ENCODE data around the gene DNAJC15.
A peak's percentile ranks its signal among the peaks of the same experiment; 100 is the strongest.

The DNAJC15 gene

DNA sequence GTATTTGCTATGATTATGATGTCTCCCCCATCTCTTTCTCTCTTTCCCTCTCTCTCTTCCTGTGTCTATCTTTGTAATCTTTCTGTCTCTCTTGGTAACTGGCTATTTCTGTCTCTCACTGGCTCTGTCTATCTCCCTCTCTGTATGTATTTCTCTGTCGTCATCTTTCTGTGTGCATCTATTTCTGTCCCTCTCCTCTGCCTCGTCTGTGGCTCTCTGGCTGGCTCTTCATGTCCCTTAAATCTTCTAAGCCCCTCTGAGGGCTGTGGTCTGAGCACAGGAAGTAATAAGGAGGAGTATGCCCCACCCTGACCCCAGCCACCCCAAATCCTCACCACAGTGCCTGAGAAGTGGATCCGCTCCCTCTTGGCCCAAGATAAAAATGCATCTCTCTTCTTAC is 104.4 kb downstream of the DNAJC15 start:
- DNase-seq (ENCODE audit: low spot score): no peak

DNA sequence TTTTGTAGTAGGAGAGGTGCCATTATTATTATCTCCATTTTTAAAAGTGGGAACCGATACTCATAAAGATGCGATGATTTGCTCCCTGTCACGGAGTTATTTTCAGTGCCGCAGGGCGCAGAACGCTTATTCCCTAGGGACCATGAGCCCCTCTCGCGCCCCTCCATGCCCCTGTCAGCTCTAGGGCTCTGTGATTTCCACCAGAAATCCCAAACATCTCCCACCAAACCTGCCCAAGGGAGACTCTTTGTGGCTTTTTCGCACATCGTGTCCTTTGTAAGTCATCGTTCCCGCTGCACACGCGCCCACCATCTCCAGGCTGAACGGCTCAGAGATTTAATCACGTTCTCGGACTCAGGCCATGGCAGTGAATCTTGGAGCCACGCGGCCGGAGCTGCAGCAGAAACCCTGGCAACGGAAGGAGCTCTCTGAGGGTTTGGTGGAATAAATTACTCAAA is 105.1 kb downstream of the DNAJC15 start:
- DNase-seq (ENCODE audit: low spot score): no peak

DNA sequence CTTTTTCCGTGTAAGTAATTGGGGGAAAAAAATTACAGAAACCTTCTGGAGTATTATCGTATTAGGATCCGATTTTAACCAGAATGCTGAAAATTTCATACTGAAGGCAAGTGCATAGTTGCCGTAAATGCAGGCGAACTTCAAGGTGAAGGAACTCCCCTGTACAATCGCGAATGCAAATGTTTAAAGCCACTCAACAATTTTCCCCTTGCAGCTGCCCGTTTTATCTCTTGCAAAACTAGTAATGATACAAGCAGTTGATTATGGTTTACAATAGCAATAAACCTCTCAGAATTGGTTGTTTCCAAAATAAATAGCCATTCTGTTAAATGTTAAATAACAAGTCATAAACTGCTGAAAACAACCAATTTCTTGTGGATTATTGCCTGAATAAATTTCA is 105.7 kb downstream of the DNAJC15 start:
- no peak for DNase-seq (ENCODE audit: low spot score)

DNA sequence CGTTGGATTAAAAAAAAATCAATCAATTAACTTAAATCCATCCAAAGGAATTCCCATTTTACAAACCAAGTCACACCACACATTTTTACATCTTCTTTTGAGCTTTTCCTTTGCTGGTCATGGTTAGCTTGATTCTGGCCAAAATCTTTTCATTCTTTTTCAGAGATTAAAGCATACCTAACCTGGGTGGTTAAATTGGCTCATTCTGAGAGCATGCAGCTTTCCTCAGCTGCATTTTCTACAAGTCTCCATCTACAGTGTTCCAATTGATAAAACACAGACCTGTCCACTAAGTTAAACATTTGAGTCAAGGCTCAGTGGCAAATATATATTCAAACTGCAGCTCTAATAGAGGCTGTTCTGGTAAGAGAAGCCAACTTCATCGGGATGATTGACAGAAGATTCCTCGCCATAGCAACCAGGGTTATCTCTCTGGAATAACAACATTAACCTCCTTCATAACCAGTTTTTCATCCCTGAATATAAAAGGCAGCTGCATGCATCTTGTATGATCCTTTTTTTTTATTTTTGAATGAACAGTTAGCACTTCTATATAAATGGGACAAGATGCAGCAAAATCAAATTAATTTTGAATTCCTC is 106.2 kb downstream of the DNAJC15 start:
- DNase-seq (ENCODE audit: low spot score): no peak

DNA sequence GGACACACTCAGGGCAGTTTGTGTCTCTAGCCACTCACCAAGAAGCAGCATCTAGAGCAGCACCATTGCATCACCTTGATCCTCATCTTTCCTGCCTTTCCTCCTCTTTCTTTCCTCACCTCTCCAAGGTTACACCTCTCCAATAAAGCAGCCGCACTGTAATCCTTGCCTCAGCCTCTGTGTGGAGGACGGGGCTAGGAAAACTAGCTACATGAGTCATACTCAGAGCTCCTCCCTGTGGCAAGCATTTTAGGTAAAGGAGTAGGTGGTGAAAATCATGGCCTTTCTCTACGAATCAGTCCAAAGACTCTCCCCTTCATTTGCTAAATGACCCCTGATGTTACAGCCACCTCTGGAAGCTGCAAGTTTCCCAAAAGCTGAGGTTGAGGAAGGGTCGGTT is 108.9 kb downstream of the DNAJC15 start:
- DNase-seq (ENCODE audit: low spot score): peak; percentile 61

DNA sequence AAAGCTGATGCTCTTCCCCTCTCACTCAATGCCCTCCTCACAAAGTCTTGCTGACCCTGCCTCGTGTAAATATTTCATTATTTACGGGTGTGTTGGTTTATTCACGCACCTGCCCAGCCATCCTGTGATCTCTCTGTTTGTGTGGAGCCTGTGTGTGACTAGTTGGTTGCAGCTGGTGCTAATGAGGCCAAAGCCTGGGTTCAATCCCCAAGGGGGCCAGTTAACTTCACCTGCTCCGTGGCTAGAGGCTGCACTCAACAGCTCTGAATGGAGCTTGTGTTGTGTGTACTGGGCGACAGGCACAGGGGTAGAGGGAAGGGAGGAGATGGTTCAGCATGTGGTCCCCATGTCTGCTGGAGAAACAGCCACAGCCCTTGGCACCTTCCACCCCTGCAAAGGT is 109.5 kb downstream of the DNAJC15 start:
- no peak for DNase-seq (ENCODE audit: low spot score)

DNA sequence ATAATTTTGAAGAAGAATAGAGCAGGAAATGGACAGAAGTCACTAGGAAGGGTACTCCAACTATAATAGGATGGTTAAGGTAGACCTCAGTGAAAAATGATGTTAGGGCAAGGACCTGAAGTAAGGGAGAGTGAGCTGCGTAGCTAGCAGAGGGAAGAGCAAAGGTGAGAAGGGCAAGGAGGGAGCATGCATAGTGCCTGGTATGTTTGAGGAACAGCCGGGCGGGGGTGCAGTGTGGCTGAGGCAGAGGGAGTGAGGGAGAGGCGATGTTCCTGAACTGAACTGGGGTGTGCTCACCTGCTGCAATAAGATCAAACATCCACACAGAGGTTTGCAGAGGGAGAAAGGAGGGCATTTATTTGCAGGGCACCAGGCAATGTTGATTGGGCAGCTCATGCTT is 110.4 kb downstream of the DNAJC15 start:
- DNase-seq (ENCODE audit: low spot score): no peak

DNA sequence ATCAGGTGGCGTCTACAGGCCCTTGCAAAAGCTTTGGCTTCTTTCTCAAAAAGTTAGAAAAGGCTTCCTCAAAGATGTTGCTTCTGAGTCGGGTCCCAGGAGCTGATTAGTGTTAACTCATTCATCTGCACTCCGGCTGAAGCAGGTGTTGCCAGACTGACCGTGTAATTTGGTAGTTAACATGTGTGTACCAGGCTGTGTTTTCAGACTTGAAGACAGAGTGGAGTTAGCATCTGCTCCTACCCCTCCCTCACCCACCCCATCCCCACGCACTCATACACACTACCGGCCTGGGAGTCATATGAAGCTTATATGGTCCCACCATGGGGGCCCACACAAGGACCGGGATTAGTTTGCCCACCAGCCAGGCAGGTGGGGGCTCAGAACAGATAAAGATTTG is 111.5 kb downstream of the DNAJC15 start:
- DNase-seq (ENCODE audit: low spot score): no peak

DNA sequence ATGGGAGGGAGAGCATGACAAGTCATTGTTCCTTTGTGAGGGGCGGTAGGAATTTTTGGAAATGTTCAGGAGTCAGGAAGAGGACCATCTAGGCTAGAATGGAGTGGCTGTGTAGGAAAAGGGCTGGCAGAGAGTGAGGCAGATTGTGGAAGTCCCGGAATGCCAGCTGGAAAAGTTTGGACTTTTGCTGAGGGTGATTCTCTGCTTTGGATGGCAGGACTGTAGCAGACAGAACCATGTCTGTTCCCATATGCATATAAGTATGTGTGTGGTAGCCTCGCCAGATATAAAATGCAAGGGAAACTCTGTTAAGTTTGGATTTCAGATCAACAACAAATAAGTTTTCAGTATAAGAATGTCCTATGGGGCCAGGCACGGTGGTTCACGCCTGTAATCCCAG is 112.1 kb downstream of the DNAJC15 start:
- DNase-seq (ENCODE audit: low spot score): no peak

DNA sequence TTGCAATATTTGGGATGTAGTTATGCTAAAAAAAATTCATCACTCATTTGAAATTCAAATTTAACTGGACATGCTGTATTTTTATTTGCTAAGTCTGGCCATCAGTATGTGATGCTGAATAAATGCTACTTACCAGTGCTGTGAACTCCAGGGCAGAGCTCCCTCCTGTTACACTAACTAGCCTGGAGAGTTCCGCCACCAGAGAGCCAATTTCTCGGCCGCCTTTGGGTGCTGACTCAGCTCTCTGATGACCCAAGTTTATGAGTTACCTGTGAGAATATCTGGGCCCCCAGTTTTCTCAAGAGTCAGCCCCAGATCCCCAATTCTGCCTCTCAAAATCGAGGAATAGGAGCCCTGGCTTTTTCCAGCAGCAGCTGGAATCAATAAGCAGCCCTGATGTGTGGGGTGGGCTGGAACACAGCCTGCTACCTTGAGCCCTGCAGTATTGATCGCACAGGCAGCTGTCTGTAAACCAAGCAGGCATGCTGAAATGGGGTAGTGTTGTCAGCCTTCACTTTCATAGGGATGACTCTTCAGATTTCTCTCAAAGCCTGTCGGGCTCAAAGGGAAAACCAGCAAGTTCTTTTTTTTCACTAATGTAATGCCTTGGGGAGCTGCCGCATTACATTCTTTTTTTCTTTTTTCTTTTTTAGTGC is 113.7 kb downstream of the DNAJC15 start:
- DNase-seq (ENCODE audit: low spot score): no peak

DNA sequence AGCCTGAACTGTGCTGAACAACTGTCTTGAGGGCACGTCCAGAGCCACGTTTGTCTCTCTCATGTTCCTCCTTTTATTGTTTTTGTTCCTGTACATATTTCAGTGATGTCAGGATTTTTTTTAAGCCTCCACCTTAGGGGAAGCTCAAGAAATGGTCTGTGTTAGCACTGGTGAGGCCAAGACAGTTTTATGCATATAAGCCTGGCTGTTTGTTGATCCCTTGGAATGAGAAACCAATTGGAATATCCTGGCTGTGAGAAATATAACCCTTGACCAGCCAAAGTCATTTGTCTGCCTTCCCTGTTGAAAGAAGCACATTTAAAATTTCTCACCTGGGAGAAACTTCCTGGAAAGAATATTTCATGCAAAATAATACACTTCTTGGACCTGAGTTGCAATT is 115.8 kb downstream of the DNAJC15 start:
- DNase-seq (ENCODE audit: low spot score): no peak

DNA sequence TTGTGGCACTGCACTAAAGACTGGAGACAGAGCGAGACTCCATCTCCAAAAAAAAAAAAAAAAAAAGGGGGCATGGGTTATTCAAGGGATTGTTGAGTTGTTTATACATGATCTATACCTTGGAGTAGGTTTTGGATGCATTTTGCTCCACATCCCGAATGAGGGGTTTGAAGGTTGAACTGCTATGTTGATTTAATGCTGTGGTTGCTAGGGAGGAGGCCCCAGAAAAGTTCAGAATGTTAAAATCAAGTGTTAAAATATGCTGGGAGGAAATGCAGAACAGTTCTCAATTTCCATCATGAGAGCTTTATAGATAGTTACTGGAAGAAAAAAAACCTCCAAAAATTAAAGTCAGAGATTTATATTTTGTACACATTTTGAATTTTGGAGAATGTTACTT is 116.5 kb downstream of the DNAJC15 start:
- no peak for DNase-seq (ENCODE audit: low spot score)

DNA sequence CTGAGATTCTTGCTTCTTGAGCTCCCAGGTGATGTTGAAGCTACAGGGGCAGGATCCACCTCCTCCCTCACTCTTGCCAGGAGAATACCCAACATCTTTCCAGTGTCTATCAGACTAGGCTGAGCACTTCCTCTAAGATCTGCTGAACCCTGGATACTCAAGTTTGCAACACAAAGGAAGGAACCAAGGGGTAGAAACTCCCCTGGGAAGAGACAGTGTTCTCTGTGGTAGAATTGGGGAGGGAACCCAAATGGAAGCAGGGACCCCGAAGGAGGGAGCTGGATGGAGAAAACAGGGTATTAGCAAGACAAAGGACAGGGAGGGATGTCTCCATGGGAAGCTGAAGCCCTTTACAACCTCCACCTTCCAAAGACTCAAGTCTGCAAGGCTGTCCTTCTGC is 117.6 kb downstream of the DNAJC15 start:
- no peak for DNase-seq (ENCODE audit: low spot score)

DNA sequence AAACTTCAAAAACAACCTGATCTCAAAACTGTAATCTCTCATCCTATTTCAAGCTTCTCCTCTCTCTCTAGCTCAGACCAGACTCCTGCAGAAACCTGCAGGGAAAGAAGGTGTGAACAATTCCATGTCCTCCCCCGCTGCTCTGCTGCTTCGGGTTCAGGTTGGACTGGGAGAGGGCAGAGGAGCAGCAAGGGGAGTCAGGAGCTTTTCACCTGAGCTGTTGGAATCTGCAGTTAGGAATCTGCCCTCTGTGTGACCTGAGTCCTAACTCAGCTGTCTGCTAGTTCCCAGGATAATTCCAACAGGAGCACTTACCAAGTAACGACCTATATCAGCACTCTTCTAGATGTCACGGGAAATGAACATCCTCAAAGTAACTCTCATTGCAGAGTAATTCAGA is 118.3 kb downstream of the DNAJC15 start:
- no peak for DNase-seq (ENCODE audit: low spot score)

DNA sequence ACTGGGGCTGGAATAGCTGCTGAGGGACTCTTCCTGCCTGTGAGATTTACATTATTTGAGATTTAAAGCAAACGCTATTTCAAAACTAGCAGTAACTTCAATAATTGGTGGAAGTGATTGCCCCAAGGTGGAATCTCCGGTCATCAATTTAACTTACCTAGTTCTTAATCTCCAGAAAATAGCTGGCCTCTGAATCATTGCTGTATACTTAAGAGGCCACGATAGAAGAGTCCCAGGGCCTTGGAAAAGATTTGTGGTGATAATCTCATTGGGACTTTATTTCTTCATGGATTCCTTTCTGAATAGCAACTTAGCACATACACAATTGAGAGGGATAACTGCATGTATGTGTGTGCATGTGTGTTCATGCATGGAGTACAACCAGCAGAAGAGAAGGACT is 120.2 kb downstream of the DNAJC15 start:
- peak; percentile 5 for DNase-seq (ENCODE audit: low spot score)

DNA sequence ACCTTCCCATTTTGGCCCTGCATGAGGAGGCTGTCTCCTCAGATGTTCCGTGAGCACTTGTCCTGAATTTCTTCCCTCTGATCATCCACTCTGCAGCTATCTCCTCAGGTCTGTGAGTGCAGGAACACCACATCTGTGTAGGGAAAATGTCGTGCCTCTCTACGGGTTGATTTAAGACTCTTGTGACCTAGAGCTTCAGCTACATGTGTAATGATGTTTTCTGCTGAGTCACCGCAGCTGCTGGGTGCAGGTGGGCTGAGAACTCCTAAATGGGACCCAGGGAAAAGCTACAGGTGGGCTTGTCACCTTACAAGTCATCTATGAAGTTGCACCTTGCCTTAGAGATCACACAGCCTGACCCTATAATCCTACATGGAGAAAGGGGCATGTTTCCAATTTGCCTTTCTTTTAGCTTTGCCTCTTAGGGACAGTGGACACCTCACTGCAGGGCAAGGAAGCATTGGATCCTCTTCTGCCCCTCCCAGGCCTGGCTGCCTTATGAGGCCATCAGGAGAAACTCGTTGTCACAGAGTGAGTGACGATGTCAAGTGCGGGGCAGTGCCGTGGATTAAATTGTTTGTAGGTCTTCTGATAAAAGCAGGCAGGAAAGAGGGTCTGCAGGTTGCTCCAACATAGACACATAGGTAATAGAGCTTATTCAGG is 122.3 kb downstream of the DNAJC15 start:
- DNase-seq (ENCODE audit: low spot score): no peak

DNA sequence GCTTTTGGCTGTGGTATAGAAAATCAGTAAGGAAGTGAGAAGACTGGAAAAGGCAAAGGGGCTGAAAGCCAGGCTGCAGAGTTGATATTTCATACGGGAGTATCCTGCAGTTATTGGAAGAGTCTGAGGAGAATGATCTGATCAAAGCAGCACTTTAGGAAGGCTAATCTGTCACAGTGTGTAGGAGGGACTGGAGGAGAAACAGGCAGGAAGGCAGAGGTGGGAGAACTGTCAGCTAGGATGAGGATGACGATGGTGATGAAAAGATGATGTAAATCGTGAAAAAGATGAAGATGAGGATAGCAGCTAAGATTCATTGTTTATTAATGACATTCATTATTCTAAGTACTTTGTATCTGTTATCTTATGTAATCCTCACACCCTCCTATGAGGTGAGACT is 123.0 kb downstream of the DNAJC15 start:
- DNase-seq (ENCODE audit: low spot score): no peak

DNA sequence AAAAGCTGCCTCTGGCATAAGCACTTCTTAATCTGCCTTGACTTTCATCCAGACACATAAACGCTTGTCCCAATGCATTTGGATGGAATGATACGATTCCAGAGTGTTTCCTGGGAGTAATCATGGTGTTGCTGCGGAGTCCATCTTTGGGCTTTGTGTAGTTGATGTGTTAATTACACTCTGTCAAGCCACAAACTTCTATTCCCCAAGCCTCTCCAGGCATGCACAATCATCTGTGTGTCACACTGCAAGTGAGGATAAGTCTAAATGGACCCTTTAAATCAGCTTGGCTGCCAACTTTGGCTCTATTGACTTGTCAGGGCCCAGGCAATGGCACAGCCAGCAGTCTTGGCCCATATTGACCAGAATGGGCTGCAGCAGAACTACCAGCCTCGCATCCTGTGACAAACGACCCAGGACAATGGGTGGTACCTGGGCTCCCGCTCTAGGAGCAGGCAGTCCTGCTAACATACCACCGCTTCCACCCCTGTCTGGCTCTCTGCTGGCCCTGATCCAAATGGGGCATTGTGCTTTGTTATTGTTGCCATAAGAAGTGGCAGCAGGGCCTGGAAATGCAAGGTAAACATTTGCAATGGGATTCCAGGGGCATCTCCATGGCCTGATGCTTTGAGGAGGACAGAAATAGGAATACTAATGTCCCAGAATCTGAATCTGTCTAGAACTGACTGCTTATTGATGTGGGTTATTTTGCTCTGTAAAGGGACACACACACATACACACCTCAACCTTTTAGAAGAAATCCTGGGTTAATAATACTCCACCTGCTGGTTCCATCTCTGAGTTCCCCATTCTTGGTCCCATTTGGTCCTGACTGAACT is 127.2 kb downstream of the DNAJC15 start:
- DNase-seq (ENCODE audit: low spot score): no peak

DNA sequence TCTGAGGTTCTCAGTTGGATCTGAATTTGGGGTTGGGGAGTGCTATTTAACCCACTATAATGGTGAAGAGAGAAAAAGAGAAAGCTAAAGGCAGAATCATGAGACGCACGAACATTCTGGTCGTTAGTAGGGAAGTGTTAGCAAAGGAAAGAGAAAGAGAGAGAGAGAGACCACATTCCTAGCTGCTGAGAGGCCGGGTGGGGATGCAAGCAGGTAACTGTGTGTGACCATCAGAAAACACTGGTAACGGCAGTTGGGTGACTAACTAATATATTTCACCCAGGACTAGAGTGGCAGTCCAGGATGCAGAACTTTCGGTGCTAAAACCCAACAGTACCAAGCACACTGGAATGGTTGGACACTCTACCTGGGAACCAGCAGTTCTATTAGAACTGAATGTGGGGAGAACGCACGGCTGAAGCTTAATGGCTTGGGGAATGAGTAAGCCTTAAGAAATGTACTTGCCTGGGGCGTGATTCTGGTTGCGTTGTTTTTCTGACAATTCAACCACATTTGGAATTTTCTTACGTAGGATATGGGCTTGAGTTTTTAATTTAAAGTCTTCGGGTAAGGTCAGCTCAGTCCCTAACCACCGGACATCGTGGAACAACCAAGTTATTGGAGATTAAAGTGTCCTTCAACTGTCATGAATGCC is 130.2 kb downstream of the DNAJC15 start:
- peak; percentile 71 for DNase-seq (ENCODE audit: low spot score)

DNA sequence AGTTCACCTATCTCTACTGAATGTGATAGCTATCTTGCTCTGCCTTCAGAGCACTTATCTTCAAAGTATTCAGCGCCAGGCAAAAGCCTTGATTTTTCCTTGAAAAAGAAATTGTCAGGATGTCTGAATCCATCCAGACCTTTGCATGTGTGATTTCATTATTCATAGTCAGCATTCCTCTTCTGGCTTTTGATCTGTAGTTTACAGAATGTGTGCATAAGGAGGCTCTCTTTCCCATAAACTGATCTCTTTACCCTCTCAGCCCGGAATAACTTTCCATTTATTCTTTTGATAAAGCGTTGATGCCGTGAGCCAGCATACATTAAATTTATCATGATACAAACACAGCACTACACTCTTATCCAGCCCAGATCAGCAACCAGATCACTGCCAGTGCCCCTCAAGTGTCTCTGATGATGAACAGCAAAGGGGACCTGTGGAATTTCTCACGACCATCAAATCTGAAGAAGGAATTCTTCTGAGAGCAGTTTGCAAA is 130.8 kb downstream of the DNAJC15 start:
- no peak for DNase-seq (ENCODE audit: low spot score)

DNA sequence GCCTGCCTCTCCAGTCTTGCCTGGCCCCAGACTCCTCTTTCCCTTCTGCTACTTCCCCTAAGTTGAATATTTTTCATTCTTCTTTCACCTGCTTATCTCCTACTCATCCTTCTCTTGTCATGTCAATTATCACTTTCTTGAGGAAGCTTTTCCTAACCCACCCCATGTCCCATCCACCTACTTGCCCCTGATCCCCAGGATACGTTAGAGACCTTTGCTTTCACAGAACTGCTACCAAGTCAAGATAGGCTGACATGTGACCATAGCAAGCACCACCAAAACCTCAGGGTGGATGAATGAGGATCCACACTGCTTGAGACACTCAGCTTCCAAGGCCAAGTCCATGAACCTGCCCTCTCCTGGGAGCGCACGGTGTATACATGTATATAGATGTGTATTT is 131.5 kb downstream of the DNAJC15 start:
- no peak for DNase-seq (ENCODE audit: low spot score)

DNA sequence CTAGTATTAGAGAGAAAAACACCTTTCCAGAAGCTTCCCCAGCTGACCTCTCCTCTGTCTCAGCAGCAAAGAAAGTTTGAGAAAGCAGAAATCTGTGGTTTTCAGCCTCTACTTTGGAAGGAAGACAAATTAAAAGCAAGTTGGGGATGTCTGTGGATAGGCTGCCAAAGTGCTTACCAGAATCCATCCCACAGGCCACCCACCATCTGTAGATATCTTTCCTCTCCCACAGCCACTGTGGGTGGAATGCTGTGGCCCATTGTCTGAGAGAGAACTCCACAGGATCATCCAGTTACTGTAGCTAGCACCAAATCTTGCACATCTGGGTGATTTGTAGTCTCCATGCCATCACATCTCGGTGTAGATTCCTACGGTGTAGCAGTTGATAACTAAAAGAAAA is 133.5 kb downstream of the DNAJC15 start:
- DNase-seq (ENCODE audit: low spot score): no peak

All from kidney tubule cell (primary cell).